HFF-Myc (cell line): ENCODE results near the gene KRT8.

Source experiments
- DNase-seq: peaks from one replicate; pipeline ENCODE4 v3.0.0-alpha.2; 2011; ENCODE audit warnings: low read depth; ENCODE audit errors: extremely low read depth
- H3K4me3 ChIP-seq: replicated peaks from 2 replicates; pipeline ENCODE4 v1.5.1; 2011; ENCODE audit warnings: low read depth, mild to moderate bottlenecking, control low read depth, low read length
- CTCF ChIP-seq: IDR thresholded peaks from 2 replicates; pipeline ENCODE4 v1.5.1; 2012; ENCODE audit warnings: mild to moderate bottlenecking, low read depth, low read length, control low read depth; ENCODE audit errors: missing control alignments

Gene KRT8

GRCh38 chr12:52949413-52950331 lies 44.8 kb upstream of the KRT8 start:
- no peak for TF ChIP-seq CTCF
- H3K4me3 ChIP-seq, result peak overlapping the region; percentile 54
- peak; percentile 94 for DNase-seq

GRCh38 chr12:52947738-52948423 lies 43.0 kb upstream of the KRT8 start:
- no peak for DNase-seq
- no peak for TF ChIP-seq CTCF
- H3K4me3 ChIP-seq, result peak overlapping the region; percentile 54

- no peak for DNase-seq
- TF ChIP-seq CTCF, result no peak
- H3K4me3 ChIP-seq, result no peak overlapping the region
Observed at GRCh38 chr12:52946797-52947547, 42.1 kb upstream of the KRT8 start.

- H3K4me3 ChIP-seq, result no peak overlapping the region
Observed at GRCh38 chr12:52946334-52946733, 41.5 kb upstream of the KRT8 start.

GRCh38 chr12:52945389-52946232 lies 40.7 kb upstream of the KRT8 start:
- no peak for DNase-seq
- TF ChIP-seq CTCF, result no peak
- H3K4me3 ChIP-seq, result no peak overlapping the region

More at GRCh38 chr12:52946334-52946733, 41.5 kb upstream of the KRT8 start:
- TF ChIP-seq CTCF, result no peak
- no peak for DNase-seq

- no peak for DNase-seq
- TF ChIP-seq CTCF, result no peak
Observed at GRCh38 chr12:52944683-52945388, 40.0 kb upstream of the KRT8 start.

More at GRCh38 chr12:52944683-52945388, 40.0 kb upstream of the KRT8 start:
- H3K4me3 ChIP-seq, result no peak overlapping the region
